HG03460 (cell line): ENCODE results near the gene LHFPL6.

Experiments used
- ATAC-seq: cut with Tn5 transposase; IDR thresholded peaks from one replicate; pipeline ENCODE4 v1.9.1; 2021; ENCODE audit not compliant: unreplicated experiment

LHFPL6 gene

GRCh38 chr13:39596176-39596575 is 6.8 kb downstream of the LHFPL6 start:
- no peak for ATAC-seq

DNA sequence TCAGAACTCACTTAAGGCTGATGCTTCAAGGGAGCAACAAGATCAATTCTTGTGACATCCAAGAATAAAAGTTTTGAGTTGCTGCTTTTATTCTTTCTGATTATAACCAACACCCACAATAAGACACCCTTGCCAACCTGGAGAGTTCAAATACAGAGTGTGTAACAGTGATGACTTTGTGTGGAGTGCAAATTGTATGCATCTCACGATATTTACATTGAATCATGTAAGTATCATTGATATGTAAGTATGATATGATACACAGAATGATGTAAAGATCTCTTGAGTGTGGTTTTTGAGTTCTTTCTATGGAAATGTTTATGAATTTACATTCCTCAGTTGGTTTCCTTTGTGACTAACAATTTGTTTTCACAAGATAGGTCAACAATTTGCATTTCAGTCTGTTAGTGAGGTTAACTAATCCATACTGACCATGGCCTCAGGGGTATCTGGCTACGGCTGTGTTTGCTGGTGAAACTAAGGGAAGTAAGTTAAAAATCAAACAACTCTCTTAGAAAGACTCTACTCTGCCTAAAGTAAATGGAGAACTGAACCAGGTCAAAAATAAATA is 12.4 kb downstream of the LHFPL6 start:
- no peak for ATAC-seq

- ATAC-seq, result no peak
These were observed 14.6 kb downstream of the LHFPL6 start for GRCh38 chr13:39588384-39588783.

DNA sequence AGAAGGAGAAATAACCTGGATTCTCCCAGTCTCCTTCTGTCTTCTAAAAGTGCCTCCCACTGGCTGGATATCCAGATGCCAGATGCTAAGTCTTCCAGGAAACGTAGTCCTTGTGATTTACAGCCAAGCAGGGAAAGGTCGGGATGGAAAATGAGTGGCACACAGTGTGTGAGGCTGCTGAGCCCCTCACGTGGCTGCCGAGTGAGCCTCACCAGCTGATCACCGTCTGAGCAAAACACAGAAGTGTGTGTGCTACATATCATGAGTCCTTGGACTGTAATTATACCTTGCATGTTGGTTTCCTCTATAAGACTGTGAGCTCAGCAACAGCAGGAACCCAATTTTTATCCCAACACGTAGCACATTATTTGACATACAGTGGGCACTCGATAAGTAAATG is 15.1 kb downstream of the LHFPL6 start:
- no peak for ATAC-seq

DNA sequence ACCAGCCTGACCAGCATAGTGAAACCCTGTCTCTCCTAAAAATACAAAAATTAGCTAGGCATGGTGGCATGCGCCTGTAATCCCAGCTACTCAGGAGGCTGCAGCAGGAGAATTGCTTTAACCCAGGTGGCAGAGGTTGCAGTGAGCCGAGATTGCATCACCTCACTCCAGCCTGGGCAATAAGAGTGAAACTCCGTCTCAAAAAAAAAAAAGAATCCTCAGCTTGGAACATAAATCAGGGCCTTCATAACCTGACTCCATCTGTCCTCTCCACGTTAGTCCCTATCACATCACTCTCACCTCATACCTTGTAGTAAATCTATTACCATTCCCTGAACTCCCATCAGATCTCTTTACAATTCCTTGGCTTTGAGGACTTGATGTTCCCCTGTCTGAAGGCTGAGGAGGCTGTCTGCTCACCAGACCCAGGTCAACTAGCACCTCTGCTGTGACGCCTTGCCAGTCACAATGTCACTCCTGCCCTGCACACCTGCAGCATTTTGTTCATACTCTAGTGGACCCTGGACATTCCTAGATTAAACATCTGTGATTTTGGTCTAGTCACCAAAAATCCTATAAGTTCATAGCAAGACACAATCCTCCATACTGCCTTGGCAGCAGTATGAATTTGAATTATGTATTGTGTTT is 15.9 kb downstream of the LHFPL6 start:
- no peak for ATAC-seq

- no peak for ATAC-seq
These were observed 16.8 kb downstream of the LHFPL6 start for GRCh38 chr13:39586151-39586550.

DNA sequence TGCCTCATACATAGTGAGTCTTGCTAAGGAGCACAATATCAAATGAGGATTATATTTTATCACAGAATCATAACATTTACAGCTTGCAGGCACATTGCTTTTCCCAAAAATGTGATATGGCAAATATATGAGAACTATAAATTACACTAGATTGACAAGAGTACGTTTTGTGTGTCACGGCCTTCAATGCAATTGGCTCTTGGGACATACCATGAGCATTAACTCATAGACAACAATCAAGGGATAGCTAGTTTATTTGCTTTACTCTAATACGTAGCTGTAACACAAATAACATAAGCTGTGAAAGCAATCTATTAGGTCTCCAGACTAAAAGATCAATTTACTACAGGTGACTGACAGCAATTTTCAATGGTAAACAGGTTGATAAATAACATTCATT is 17.8 kb downstream of the LHFPL6 start:
- ATAC-seq, result no peak

DNA sequence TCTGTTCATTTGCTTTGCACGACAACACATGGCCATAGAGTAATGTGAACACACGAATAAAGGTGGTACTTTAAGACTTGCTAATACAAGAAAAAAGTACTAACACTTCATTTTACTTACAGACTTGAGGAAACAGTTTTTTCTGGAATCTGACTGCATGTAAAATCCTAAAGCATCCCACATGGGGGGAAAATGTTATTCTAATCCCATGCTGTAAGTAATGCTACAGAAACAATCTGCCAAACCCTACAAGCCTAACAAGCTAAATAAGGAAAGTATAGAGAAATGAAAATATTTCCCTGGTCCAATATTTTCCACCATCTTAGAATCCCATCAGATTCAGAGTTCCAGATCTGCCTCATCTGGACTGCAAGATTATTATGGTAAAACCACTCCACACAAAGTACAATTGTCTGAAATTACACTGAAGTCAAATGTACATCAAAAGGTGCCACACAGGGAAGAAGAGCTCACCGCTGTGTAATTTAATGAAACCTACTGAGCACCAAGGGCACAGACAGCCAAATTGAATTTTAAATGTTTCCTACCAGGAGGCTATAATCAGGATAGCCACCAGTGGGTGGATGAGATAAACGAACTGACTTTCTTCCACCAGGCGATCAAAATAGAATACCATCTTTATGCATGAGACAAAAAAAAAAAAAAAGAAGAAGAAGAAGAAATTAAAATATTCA is 22.0 kb downstream of the LHFPL6 start:
- no peak for ATAC-seq

DNA sequence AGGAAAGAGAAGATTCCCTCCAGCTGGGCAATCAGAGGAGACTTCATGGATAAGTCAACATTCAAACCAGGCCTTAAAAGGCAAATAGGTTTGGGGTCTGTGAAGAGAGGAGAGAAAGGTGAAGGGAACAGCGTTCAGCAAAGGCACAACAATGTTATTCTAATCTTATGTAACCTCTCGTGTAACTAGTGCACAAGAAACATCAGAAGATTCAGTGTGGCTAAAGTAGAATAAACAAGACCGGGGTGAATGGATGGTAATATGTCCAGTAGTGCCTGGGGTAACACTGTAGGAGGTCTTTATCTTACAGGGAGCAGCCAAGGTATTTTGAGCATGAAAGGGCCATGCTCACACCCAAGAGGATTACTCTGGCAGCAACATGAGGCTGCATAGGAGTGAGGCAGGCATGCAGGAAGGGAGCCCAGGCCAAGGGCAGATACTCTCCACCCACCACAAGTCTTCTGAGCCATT is 24.1 kb downstream of the LHFPL6 start:
- no peak for ATAC-seq

DNA sequence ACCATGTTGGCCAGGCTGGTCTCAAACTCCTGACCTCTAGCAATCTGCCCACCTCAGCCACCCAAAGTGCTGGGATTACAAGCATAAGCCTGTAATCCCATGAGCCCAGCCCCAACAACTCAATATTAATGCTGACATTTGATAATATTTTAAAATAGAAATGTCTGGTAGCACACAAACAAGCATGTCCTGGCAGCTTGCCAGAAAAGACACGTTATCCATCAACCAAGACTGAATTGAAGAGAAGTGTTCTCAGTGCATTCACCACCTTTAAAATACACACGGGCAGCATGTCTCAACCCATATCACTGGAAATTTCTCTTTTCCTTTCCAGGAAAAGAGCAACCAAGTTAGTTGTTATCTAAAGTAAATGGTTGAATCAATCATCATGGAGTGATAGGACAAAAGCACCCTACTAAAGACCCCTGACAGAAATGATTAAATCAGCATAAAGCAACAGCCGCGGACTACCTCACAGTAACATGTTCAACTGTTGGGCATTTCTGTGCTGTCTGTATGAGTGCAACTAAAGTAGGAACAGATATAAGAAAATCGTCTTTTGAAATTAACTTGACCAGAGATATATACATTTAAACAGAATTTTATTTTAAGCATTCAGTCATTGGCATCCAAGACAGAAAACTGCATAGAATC is 25.0 kb downstream of the LHFPL6 start:
- ATAC-seq, result no peak

- no peak for ATAC-seq
These were observed 25.8 kb downstream of the LHFPL6 start for GRCh38 chr13:39577203-39577602.

DNA sequence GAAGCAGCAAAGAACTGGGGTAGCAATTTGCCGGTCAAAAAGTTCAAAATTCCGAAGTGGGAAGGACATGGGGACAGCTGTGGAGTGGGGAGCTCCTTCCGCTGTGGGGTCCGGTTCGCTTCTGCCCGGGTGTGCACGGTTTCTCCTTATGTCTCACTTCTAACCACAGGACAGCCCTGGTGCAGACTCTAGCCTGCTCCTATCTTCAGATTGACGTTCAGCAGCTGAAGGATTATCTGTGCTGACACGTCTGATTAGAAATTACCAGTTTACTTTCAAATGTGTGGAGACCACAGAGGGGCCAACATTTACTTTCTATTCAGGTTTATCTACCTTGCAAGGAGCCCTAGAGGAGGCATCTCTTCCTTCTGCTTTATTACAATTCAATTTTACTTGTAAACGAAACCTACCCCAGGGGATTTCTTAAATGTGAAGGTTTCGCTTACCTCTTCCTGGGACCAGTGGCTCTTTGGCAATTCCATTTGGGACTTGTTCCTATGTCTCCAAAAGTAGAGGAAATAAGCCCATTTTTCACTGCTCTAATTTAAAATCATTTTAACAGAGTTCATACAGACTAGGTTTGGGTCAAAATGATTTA is 27.3 kb downstream of the LHFPL6 start:
- ATAC-seq, result no peak

DNA sequence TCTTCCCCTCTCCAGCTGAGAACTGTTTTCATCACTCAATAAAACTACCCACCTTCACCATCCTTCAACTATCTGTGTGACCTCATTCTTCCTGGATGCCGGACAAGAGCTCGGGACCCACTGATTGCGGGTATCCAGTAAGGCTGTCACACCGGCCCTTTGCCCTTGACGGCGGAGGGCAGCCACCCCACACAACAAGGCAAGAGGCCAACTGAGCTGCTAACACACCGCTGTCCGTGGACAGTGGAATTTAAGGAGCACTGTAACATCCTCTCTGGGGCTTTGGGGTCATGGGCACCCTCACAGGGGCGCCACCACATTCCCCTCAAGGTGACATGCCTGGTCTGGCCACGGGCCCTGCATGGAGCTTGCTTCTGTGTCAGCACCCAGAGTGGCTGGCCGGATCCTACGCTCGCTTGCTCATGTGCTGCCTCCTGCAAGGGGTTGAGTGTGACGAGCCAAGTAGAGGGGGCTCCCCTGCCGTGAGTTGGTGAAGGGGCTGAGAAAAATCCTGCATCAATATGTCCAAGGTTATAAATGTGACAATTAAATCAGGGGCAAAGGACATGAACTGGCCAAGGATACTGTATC is 31.4 kb downstream of the LHFPL6 start:
- ATAC-seq, result no peak

- no peak for ATAC-seq
These were observed 35.4 kb downstream of the LHFPL6 start for GRCh38 chr13:39567569-39567968.

GRCh38 chr13:39566216-39566869 is 36.6 kb downstream of the LHFPL6 start:
- ATAC-seq, result no peak

DNA sequence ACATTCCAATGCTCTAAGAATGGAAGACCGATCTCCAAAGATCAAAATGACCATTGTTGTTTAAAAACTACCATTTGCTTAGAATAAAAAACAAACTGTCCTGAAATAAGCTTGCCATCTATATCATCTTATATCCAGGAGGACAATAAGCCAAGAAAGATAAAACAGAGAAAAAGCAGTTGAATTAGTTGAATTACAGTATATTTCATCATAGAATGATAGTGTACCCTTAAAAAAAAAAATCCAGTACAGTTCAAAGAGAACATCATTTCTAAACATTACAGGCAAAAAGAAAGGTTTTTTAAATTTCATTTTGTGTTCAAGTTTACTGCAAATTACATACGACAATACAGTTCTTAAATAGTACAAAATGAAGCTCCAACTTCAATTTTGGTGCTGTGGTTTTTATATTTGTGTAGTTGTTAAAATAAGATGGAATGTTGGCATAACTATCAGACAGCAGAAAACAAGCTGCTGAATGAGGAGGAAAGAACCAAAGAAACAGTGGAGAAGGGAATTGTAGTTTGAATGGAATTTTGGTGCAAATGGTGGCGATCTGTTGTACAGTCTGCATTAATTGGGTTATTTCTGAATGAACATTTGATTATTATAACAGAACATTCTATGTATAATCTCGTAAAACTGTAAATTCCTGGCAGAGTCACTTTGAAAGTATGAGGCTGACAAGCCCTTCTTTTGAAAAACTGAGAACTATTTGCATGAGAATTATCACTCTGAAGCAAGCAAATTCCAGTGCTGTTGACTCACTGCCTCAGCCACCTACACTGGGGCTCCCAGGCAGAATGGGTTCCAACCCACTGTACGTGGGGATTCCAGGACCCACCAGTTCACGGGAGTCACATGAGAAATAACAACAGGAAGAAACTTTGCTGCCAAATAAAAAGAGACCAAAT is 37.7 kb downstream of the LHFPL6 start:
- ATAC-seq, result no peak

GRCh38 chr13:39563470-39563735 is 39.6 kb downstream of the LHFPL6 start:
- no peak for ATAC-seq

- ATAC-seq, result no peak
These were observed 41.0 kb downstream of the LHFPL6 start for GRCh38 chr13:39561971-39562370.

- ATAC-seq, result no peak
These were observed 43.1 kb downstream of the LHFPL6 start for GRCh38 chr13:39559847-39560246.
